Measurements from ENCODE around the gene WSCD1. TPM values are rescaled to one million over a fixed set of nuclear protein-coding genes. Genes with fewer than 3 reads are reported as not detected.

The WSCD1 gene
- total RNA-seq, 1 experiment from 2014 or later = not detected

GRCh38 chr17:6145946-6146345 lies 75.8 kb downstream of the WSCD1 start:
- H3K27me3 ChIP-seq (replicated peaks; ENCODE audit: control insufficient read depth, insufficient read depth, low read length) = no peaks in the 10 kb centered on the region
- Mint-ChIP-seq H3K36me3 (ENCODE audit: insufficient read depth, unreplicated experiment) (no peaks in the 10 kb centered on the region), H3K27me3 (ENCODE audit: insufficient read depth, unreplicated experiment) (no peaks in the 10 kb centered on the region), H3K27ac (ENCODE audit: unreplicated experiment) (no peak overlapping the region), H3K4me3 (ENCODE audit: unreplicated experiment) (no peak overlapping the region), H3K4me1 (ENCODE audit: low read depth, unreplicated experiment) (no peaks in the 10 kb centered on the region), H3K9me3 (ENCODE audit: unreplicated experiment) (no peaks in the 10 kb centered on the region)
- BruUV-seq (replicated peaks) = no TSS peak
- no peak for TF ChIP-seq CTCF (IDR thresholded peaks at IDR 0.05; ENCODE audit: insufficient read depth in 1 of 2, low read depth in 1 of 2, low read length in 1 of 2, severe bottlenecking in 1 of 2, unreplicated experiment in 1 of 2)
- no peaks in the 10 kb centered on the region for H3K9me3 ChIP-seq
- intact Hi-C loops (cut with micrococcal nuclease; ENCODE audit: unreplicated experiment) = no loop called here
- no peaks in the 10 kb centered on the region for H3K36me3 ChIP-seq (ENCODE audit: control insufficient read depth, insufficient read depth, low read length)
- CTCF ChIA-PET = no interaction called here
- no peaks in the 10 kb centered on the region for H3K4me1 ChIP-seq
- DNase-seq = peak in 1 of 2 experiments; percentile 4
- H3K4me3 ChIP-seq (ENCODE audit: low read depth, low read length) = no peak overlapping the region
- POLR2A ChIA-PET = no interaction called here

- H3K27me3 Mint-ChIP-seq (ENCODE audit: insufficient read depth, unreplicated experiment) = no peaks in the 10 kb centered on the region
- no peak overlapping the region for H3K27ac Mint-ChIP-seq (ENCODE audit: unreplicated experiment)
- H3K36me3 Mint-ChIP-seq (ENCODE audit: insufficient read depth, unreplicated experiment) = no peaks in the 10 kb centered on the region
- ChIA-PET CTCF (no interaction called here), POLR2A (no interaction called here)
- Histone ChIP-seq H3K4me3 (ENCODE audit: low read depth, low read length) (no peak overlapping the region), H3K4me1 (no peaks in the 10 kb centered on the region), H3K27me3 (replicated peaks; ENCODE audit: control insufficient read depth, insufficient read depth, low read length) (no peaks in the 10 kb centered on the region), H3K36me3 (ENCODE audit: control insufficient read depth, insufficient read depth, low read length) (no peaks in the 10 kb centered on the region), H3K9me3 (no peaks in the 10 kb centered on the region)
- intact Hi-C loops (cut with micrococcal nuclease; ENCODE audit: unreplicated experiment) = no loop called here
- H3K4me1 Mint-ChIP-seq (ENCODE audit: low read depth, unreplicated experiment) = no peaks in the 10 kb centered on the region
- no peak overlapping the region for H3K4me3 Mint-ChIP-seq (ENCODE audit: unreplicated experiment)
- H3K9me3 Mint-ChIP-seq (ENCODE audit: unreplicated experiment) = no peaks in the 10 kb centered on the region
- no peak for DNase-seq
- no peak for TF ChIP-seq CTCF (IDR thresholded peaks at IDR 0.05; ENCODE audit: insufficient read depth in 1 of 2, low read depth in 1 of 2, low read length in 1 of 2, severe bottlenecking in 1 of 2, unreplicated experiment in 1 of 2)
- BruUV-seq (replicated peaks) = no TSS peak
Observed at GRCh38 chr17:6147042-6147441, 76.9 kb downstream of the WSCD1 start.

- no peaks in the 10 kb centered on the region for H3K36me3 Mint-ChIP-seq (ENCODE audit: insufficient read depth, unreplicated experiment)
- no TSS peak for BruUV-seq (replicated peaks)
- Histone ChIP-seq H3K4me3 (ENCODE audit: low read depth, low read length) (no peak overlapping the region), H3K36me3 (ENCODE audit: control insufficient read depth, insufficient read depth, low read length) (no peaks in the 10 kb centered on the region), H3K4me1 (no peaks in the 10 kb centered on the region), H3K27me3 (replicated peaks; ENCODE audit: control insufficient read depth, insufficient read depth, low read length) (no peaks in the 10 kb centered on the region), H3K9me3 (no peaks in the 10 kb centered on the region)
- H3K9me3 Mint-ChIP-seq (ENCODE audit: unreplicated experiment) = no peaks in the 10 kb centered on the region
- ChIA-PET CTCF (interaction anchor here (0.6 kb wide), 1 partner anchor 611 kb away, joined by 5 read pairs; no protein-coding TSS in a partner anchor), POLR2A (no interaction called here)
- H3K4me3 Mint-ChIP-seq (ENCODE audit: unreplicated experiment) = no peak overlapping the region
- peaks cover 3% of the 10 kb centered on the region for H3K27me3 Mint-ChIP-seq (ENCODE audit: insufficient read depth, unreplicated experiment)
- no peak for DNase-seq
- H3K4me1 Mint-ChIP-seq (ENCODE audit: low read depth, unreplicated experiment) = no peaks in the 10 kb centered on the region
- intact Hi-C loops (cut with micrococcal nuclease; ENCODE audit: unreplicated experiment) = no loop called here
- H3K27ac Mint-ChIP-seq (ENCODE audit: unreplicated experiment) = no peak overlapping the region
- no peak for TF ChIP-seq CTCF (IDR thresholded peaks at IDR 0.05; ENCODE audit: insufficient read depth in 1 of 2, low read depth in 1 of 2, low read length in 1 of 2, severe bottlenecking in 1 of 2, unreplicated experiment in 1 of 2)
Observed at GRCh38 chr17:6153375-6153774, 83.2 kb downstream of the WSCD1 start.
